HL-60 (cell line): Measurements from ENCODE around the gene SECTM1.
A peak's percentile ranks its signal among the peaks of the same experiment; 100 is the strongest.

Experiments
- DNase-seq, 2 experiments: peaks; one replicate each; pipeline ENCODE4 v3.0.0-alpha.2; 2010 to 2020; ENCODE audit warnings: low read depth in 1 of 2, low spot score in 1 of 2
- H3K27ac ChIP-seq: fragments of 250-450 bp; sonication (Bioruptor Pico); replicated peaks from 2 replicates; pipeline ENCODE4 v1.5.1; 2020; ENCODE audit warnings: mild to moderate bottlenecking, moderate library complexity
- H3K27me3 ChIP-seq: fragments of 250-450 bp; sonication (Bioruptor Pico); 2 replicates; pipeline ENCODE4 v1.5.1; 2021; ENCODE audit warnings: mild to moderate bottlenecking, moderate library complexity; ENCODE audit not compliant: insufficient read depth, poor library complexity, severe bottlenecking
- H3K4me3 ChIP-seq: replicated peaks from 2 replicates; pipeline ENCODE4 v1.5.1; 2011; ENCODE audit warnings: mild to moderate bottlenecking, control low read depth, low read length; ENCODE audit not compliant: insufficient read depth
- GABPA ChIP-seq: IDR thresholded peaks from 2 replicates; pipeline ENCODE4 v1.6.1; 2012; ENCODE audit warnings: low read depth
- POLR2AphosphoS5 ChIP-seq: IDR thresholded peaks from 2 replicates; pipeline ENCODE4 v1.6.1; 2012; ENCODE audit warnings: low read depth
- SPI1 ChIP-seq: IDR thresholded peaks from 2 replicates; pipeline ENCODE4 v1.6.1; 2012; ENCODE audit warnings: low read depth, mild to moderate bottlenecking, borderline replicate concordance
- TF ChIP-seq, protein P1 (sequence below): IDR thresholded peaks from one replicate; pipeline ENCODE4 v1.5.1; 2011; ENCODE audit warnings: low read length, control low read depth, inconsistent platforms; ENCODE audit not compliant: insufficient read depth
- TF ChIP-seq, protein P2 (sequence below): IDR thresholded peaks from 2 replicates; pipeline ENCODE4 v1.6.1; 2012; ENCODE audit warnings: low read depth; ENCODE audit not compliant: insufficient replicate concordance

Gene SECTM1

DNA sequence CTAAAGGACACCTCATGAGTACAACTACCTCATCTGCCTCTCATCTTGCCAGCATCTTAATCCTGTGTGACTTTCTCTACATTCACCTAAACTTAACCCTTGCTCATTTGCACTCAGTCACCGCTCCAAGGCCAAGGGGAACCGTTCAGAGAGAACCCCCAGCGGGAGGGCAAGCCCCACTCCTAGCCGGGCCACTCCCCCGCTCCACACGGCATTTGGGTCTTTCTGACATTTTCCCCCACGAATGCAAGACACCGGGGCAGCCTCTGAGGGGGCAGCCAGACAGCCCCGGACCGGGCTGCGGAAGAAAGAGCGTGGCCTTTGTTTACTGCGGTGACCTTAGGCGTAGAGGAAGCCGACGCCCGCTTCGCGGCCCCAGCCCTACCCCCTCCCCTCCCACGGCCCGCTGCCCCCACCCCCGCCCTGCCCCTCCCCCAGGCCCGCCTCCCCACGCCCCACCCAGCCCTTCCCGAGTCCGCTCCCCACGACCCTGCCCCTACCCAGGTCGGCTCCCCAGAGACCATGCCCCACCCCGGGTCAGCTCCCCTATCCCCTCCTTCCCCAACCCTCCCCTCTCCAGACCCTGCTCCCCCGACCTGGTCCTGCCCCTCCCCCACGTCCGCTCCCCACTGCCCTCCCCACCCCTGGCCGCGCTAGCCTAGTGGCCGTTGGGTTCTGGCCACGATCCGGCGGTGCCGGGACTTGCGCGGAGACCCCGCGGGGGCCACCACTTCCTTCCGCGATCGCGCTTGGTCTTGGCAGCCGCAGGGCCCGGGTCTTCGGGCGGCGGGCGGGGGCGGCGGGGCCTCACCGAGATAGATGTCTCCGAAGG is 60.9 kb downstream of the SECTM1 start:
- no peaks in the 10 kb centered on the region for H3K27me3 ChIP-seq
- peak overlapping the region; percentile 99 for H3K27ac ChIP-seq
- TF ChIP-seq SPI1 (no peak), POLR2AphosphoS5 (no peak), GABPA (no peak)
- TF ChIP-seq, protein P1, sequence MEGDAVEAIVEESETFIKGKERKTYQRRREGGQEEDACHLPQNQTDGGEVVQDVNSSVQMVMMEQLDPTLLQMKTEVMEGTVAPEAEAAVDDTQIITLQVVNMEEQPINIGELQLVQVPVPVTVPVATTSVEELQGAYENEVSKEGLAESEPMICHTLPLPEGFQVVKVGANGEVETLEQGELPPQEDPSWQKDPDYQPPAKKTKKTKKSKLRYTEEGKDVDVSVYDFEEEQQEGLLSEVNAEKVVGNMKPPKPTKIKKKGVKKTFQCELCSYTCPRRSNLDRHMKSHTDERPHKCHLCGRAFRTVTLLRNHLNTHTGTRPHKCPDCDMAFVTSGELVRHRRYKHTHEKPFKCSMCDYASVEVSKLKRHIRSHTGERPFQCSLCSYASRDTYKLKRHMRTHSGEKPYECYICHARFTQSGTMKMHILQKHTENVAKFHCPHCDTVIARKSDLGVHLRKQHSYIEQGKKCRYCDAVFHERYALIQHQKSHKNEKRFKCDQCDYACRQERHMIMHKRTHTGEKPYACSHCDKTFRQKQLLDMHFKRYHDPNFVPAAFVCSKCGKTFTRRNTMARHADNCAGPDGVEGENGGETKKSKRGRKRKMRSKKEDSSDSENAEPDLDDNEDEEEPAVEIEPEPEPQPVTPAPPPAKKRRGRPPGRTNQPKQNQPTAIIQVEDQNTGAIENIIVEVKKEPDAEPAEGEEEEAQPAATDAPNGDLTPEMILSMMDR = no peak
- TF ChIP-seq, protein P2, sequence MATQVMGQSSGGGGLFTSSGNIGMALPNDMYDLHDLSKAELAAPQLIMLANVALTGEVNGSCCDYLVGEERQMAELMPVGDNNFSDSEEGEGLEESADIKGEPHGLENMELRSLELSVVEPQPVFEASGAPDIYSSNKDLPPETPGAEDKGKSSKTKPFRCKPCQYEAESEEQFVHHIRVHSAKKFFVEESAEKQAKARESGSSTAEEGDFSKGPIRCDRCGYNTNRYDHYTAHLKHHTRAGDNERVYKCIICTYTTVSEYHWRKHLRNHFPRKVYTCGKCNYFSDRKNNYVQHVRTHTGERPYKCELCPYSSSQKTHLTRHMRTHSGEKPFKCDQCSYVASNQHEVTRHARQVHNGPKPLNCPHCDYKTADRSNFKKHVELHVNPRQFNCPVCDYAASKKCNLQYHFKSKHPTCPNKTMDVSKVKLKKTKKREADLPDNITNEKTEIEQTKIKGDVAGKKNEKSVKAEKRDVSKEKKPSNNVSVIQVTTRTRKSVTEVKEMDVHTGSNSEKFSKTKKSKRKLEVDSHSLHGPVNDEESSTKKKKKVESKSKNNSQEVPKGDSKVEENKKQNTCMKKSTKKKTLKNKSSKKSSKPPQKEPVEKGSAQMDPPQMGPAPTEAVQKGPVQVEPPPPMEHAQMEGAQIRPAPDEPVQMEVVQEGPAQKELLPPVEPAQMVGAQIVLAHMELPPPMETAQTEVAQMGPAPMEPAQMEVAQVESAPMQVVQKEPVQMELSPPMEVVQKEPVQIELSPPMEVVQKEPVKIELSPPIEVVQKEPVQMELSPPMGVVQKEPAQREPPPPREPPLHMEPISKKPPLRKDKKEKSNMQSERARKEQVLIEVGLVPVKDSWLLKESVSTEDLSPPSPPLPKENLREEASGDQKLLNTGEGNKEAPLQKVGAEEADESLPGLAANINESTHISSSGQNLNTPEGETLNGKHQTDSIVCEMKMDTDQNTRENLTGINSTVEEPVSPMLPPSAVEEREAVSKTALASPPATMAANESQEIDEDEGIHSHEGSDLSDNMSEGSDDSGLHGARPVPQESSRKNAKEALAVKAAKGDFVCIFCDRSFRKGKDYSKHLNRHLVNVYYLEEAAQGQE = no peak
- H3K4me3 ChIP-seq = peak overlapping the region; percentile 82
- peak; percentile 20 to 76 for DNase-seq

DNA sequence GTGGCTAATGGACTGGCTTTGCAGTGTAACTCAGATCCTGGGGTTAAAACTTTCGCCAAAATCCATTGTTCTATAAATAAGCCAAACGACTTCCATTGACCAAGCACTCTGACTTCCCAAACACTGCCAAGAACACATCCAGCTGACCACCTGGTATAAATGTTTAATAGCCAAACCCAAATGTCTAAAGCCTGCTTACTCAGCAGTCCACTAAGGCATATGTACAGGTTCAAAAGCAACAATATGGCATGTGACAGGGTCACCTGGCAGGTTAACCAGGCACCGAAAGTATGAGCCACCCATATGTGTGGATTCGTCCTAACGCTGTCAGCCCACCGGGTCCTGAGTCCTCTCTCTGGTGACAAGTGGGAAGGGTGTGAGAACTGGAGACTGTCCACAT is 62.2 kb downstream of the SECTM1 start:
- Histone ChIP-seq H3K4me3 (no peak overlapping the region), H3K27ac (no peak overlapping the region)

More for the DNA sequence above, 62.2 kb downstream of the SECTM1 start:
- TF ChIP-seq POLR2AphosphoS5 = no peak
- no peak for TF ChIP-seq GABPA
- TF ChIP-seq SPI1 = no peak
- no peaks in the 10 kb centered on the region for H3K27me3 ChIP-seq
- no peak for DNase-seq
